UCSD-AML1 (cell line): ENCODE measurements around the gene CCNE1.
A peak's percentile ranks its signal among the peaks of the same experiment; 100 is the strongest.

Experiments used
- DNase-seq: peaks from one replicate; lab custom pipeline; 2025; ENCODE audit not compliant: unreplicated experiment; lab: John Stamatoyannopoulos, UW

The CCNE1 gene

GRCh38 chr19:29842471-29843179, 30.8 kb downstream of the CCNE1 start:
- DNase-seq: no peak

- peak; percentile 40 for DNase-seq
Measured at GRCh38 chr19:29843180-29844051, 31.6 kb downstream of the CCNE1 start.

- peak; percentile 96 for DNase-seq
Measured at GRCh38 chr19:29844891-29845573, 33.2 kb downstream of the CCNE1 start.

GRCh38 chr19:29845574-29846176, 33.9 kb downstream of the CCNE1 start:
- DNase-seq: peak; percentile 63

- DNase-seq: no peak
Measured at GRCh38 chr19:29849208-29849607, 37.4 kb downstream of the CCNE1 start.

GRCh38 chr19:29850482-29850881, 38.7 kb downstream of the CCNE1 start:
- DNase-seq: no peak

- no peak for DNase-seq
Measured at GRCh38 chr19:29851769-29852521, 40.2 kb downstream of the CCNE1 start.

GRCh38 chr19:29854033-29854432, 42.2 kb downstream of the CCNE1 start:
- DNase-seq: no peak

- no peak for DNase-seq
Measured at GRCh38 chr19:29855087-29855486, 43.3 kb downstream of the CCNE1 start.

GRCh38 chr19:29855741-29856500, 44.1 kb downstream of the CCNE1 start:
- no peak for DNase-seq

GRCh38 chr19:29858000-29858596, 46.3 kb downstream of the CCNE1 start:
- DNase-seq: peak; percentile 32

- no peak for DNase-seq
Measured at GRCh38 chr19:29858621-29859020, 46.8 kb downstream of the CCNE1 start.

- no peak for DNase-seq
Measured at GRCh38 chr19:29860492-29860891, 48.7 kb downstream of the CCNE1 start.

GRCh38 chr19:29861574-29861973, 49.8 kb downstream of the CCNE1 start:
- no peak for DNase-seq

- no peak for DNase-seq
Measured at GRCh38 chr19:29866011-29866410, 54.2 kb downstream of the CCNE1 start.

GRCh38 chr19:29867984-29868383, 56.2 kb downstream of the CCNE1 start:
- no peak for DNase-seq

- DNase-seq: no peak
Measured at GRCh38 chr19:29871143-29871542, 59.4 kb downstream of the CCNE1 start.

GRCh38 chr19:29872224-29872731, 60.5 kb downstream of the CCNE1 start:
- DNase-seq: no peak
